ENCODE measurements around the gene AMBN.

Gene AMBN

GRCh38 chr4:70559924-70560323 is 32.1 kb upstream of the AMBN start:
- H2BK120ac ChIP-seq (ENCODE audit: insufficient read depth, low read length, poor library complexity) = no peak overlapping the region
- H3K4me1 ChIP-seq (ENCODE audit: control insufficient read depth in 1 of 2, insufficient read depth in 2 of 2, low read length in 2 of 2) = peaks cover 0 to 2% of the 10 kb centered on the region in 2 experiments
- no peak overlapping the region for H3K4me2 ChIP-seq (ENCODE audit: low read length)
- H4K12ac ChIP-seq (ENCODE audit: low read depth, low read length) = no peak overlapping the region
- no peaks in the 10 kb centered on the region for H3K36me3 ChIP-seq (ENCODE audit: control insufficient read depth in 1 of 2, insufficient read depth in 2 of 2, low read length in 2 of 2)
- no CpG with 5 or more reads among the region's 1 CpG for WGBS (ENCODE audit: extremely low coverage, insufficient coverage, insufficient read length)
- H3K4me3 ChIP-seq (ENCODE audit: low read depth, low read length) = no peak overlapping the region
- no peaks in the 10 kb centered on the region for H3K79me2 ChIP-seq (ENCODE audit: control insufficient read depth, insufficient read depth, low read length, poor library complexity)
- no peak overlapping the region for H3K23ac ChIP-seq (ENCODE audit: low read length)
- H3K4ac ChIP-seq (ENCODE audit: low read depth, low read length) = no peak overlapping the region
- H4K8ac ChIP-seq (ENCODE audit: low read depth, low read length) = no peak overlapping the region
- H2AK5ac ChIP-seq (ENCODE audit: low read length) = no peak overlapping the region
- H2BK12ac ChIP-seq (ENCODE audit: low read length) = no peak overlapping the region
- no peaks in the 10 kb centered on the region for H3K79me1 ChIP-seq (ENCODE audit: low read length)
- no peaks in the 10 kb centered on the region for H3K27me3 ChIP-seq (ENCODE audit: insufficient read depth, low read length)
- no peak overlapping the region for H4K91ac ChIP-seq (ENCODE audit: low read depth, low read length)
- no peak overlapping the region for H2AFZ ChIP-seq (ENCODE audit: insufficient read depth, low read length, poor library complexity)
- H3K14ac ChIP-seq (ENCODE audit: low read length) = no peak overlapping the region
- H2BK5ac ChIP-seq (ENCODE audit: low read depth, low read length, poor library complexity) = no peak overlapping the region
- H3K18ac ChIP-seq (ENCODE audit: low read length) = no peak overlapping the region
- H3K9ac ChIP-seq (ENCODE audit: low read length) = no peak overlapping the region
- H3K9me3 ChIP-seq (ENCODE audit: insufficient read depth, low read depth, low read length) = no peaks in the 10 kb centered on the region
- no peak overlapping the region for H3K27ac ChIP-seq (ENCODE audit: low read depth, low read length)
- no peak for DNase-seq

GRCh38 chr4:70564033-70564432 is 28.0 kb upstream of the AMBN start:
- no peak overlapping the region for H4K12ac ChIP-seq (ENCODE audit: low read depth, low read length)
- H4K8ac ChIP-seq (ENCODE audit: low read depth, low read length) = no peak overlapping the region
- no peaks in the 10 kb centered on the region for H3K79me1 ChIP-seq (ENCODE audit: low read length)
- H3K36me3 ChIP-seq (ENCODE audit: control insufficient read depth in 1 of 2, insufficient read depth in 2 of 2, low read length in 2 of 2) = no peaks in the 10 kb centered on the region
- DNase-seq = no peak
- H3K4me1 ChIP-seq (ENCODE audit: control insufficient read depth in 1 of 2, insufficient read depth in 2 of 2, low read length in 2 of 2) = peaks cover 0 to 2% of the 10 kb centered on the region in 2 experiments
- no peak overlapping the region for H2BK5ac ChIP-seq (ENCODE audit: low read depth, low read length, poor library complexity)
- H3K27ac ChIP-seq (ENCODE audit: low read depth, low read length) = no peak overlapping the region
- no peak overlapping the region for H3K18ac ChIP-seq (ENCODE audit: low read length)
- H3K9me3 ChIP-seq (ENCODE audit: insufficient read depth, low read depth, low read length) = no peaks in the 10 kb centered on the region
- no peak overlapping the region for H2AK5ac ChIP-seq (ENCODE audit: low read length)
- H3K4me3 ChIP-seq (ENCODE audit: low read depth, low read length) = no peak overlapping the region
- H3K27me3 ChIP-seq (ENCODE audit: insufficient read depth, low read length) = no peaks in the 10 kb centered on the region
- H3K14ac ChIP-seq (ENCODE audit: low read length) = no peak overlapping the region
- WGBS (ENCODE audit: extremely low coverage, insufficient coverage, insufficient read length) = no CpG with 5 or more reads among the region's 8 CpGs
- no peak overlapping the region for H2BK12ac ChIP-seq (ENCODE audit: low read length)
- H3K4me2 ChIP-seq (ENCODE audit: low read length) = no peak overlapping the region
- H4K91ac ChIP-seq (ENCODE audit: low read depth, low read length) = no peak overlapping the region
- no peak overlapping the region for H3K4ac ChIP-seq (ENCODE audit: low read depth, low read length)
- H3K9ac ChIP-seq (ENCODE audit: low read length) = no peak overlapping the region
- no peak overlapping the region for H2AFZ ChIP-seq (ENCODE audit: insufficient read depth, low read length, poor library complexity)
- H2BK120ac ChIP-seq (ENCODE audit: insufficient read depth, low read length, poor library complexity) = no peak overlapping the region
- no peak overlapping the region for H3K23ac ChIP-seq (ENCODE audit: low read length)
- no peaks in the 10 kb centered on the region for H3K79me2 ChIP-seq (ENCODE audit: control insufficient read depth, insufficient read depth, low read length, poor library complexity)

GRCh38 chr4:70570796-70571195 is 21.3 kb upstream of the AMBN start:
- H3K14ac ChIP-seq (ENCODE audit: low read length) = no peak overlapping the region
- H3K4me1 ChIP-seq (ENCODE audit: control insufficient read depth in 1 of 2, insufficient read depth in 2 of 2, low read length in 2 of 2) = peaks cover 11 to 13% of the 10 kb centered on the region in 2 experiments
- no peaks in the 10 kb centered on the region for H3K36me3 ChIP-seq (ENCODE audit: control insufficient read depth in 1 of 2, insufficient read depth in 2 of 2, low read length in 2 of 2)
- H3K4ac ChIP-seq (ENCODE audit: low read depth, low read length) = no peak overlapping the region
- no peak overlapping the region for H3K18ac ChIP-seq (ENCODE audit: low read length)
- no peak overlapping the region for H3K4me3 ChIP-seq (ENCODE audit: low read depth, low read length)
- no peak overlapping the region for H3K4me2 ChIP-seq (ENCODE audit: low read length)
- H3K9ac ChIP-seq (ENCODE audit: low read length) = no peak overlapping the region
- H4K91ac ChIP-seq (ENCODE audit: low read depth, low read length) = no peak overlapping the region
- H2BK5ac ChIP-seq (ENCODE audit: low read depth, low read length, poor library complexity) = no peak overlapping the region
- H3K79me1 ChIP-seq (ENCODE audit: low read length) = peaks cover 6% of the 10 kb centered on the region
- H4K12ac ChIP-seq (ENCODE audit: low read depth, low read length) = no peak overlapping the region
- no peak overlapping the region for H3K27ac ChIP-seq (ENCODE audit: low read depth, low read length)
- H4K8ac ChIP-seq (ENCODE audit: low read depth, low read length) = no peak overlapping the region
- no peaks in the 10 kb centered on the region for H3K79me2 ChIP-seq (ENCODE audit: control insufficient read depth, insufficient read depth, low read length, poor library complexity)
- no peaks in the 10 kb centered on the region for H3K27me3 ChIP-seq (ENCODE audit: insufficient read depth, low read length)
- no peak overlapping the region for H2AK5ac ChIP-seq (ENCODE audit: low read length)
- peaks cover 2% of the 10 kb centered on the region for H3K9me3 ChIP-seq (ENCODE audit: insufficient read depth, low read depth, low read length)
- WGBS (ENCODE audit: extremely low coverage, insufficient coverage, insufficient read length) = no CpG with 5 or more reads among the region's 2 CpGs
- no peak overlapping the region for H2AFZ ChIP-seq (ENCODE audit: insufficient read depth, low read length, poor library complexity)
- H2BK120ac ChIP-seq (ENCODE audit: insufficient read depth, low read length, poor library complexity) = no peak overlapping the region
- H3K23ac ChIP-seq (ENCODE audit: low read length) = no peak overlapping the region
- H2BK12ac ChIP-seq (ENCODE audit: low read length) = no peak overlapping the region
- no peak for DNase-seq

GRCh38 chr4:70571772-70572171 is 20.3 kb upstream of the AMBN start:
- Histone ChIP-seq H4K12ac (ENCODE audit: low read depth, low read length) (no peak overlapping the region), H2BK12ac (ENCODE audit: low read length) (no peak overlapping the region), H3K27ac (ENCODE audit: low read depth, low read length) (peak overlapping the region; percentile 71), H3K4me2 (ENCODE audit: low read length) (peak overlapping the region; percentile 46), H3K9me3 (ENCODE audit: insufficient read depth, low read depth, low read length) (peaks cover 2% of the 10 kb centered on the region), H2BK5ac (ENCODE audit: low read depth, low read length, poor library complexity) (no peak overlapping the region), H3K4me3 (ENCODE audit: low read depth, low read length) (no peak overlapping the region), H3K4ac (ENCODE audit: low read depth, low read length) (no peak overlapping the region), H3K79me2 (ENCODE audit: control insufficient read depth, insufficient read depth, low read length, poor library complexity) (no peaks in the 10 kb centered on the region), H4K8ac (ENCODE audit: low read depth, low read length) (no peak overlapping the region), H4K91ac (ENCODE audit: low read depth, low read length) (no peak overlapping the region), H3K27me3 (ENCODE audit: insufficient read depth, low read length) (no peaks in the 10 kb centered on the region), H3K36me3 (ENCODE audit: control insufficient read depth in 1 of 2, insufficient read depth in 2 of 2, low read length in 2 of 2) (no peaks in the 10 kb centered on the region), H3K18ac (ENCODE audit: low read length) (no peak overlapping the region), H3K14ac (ENCODE audit: low read length) (no peak overlapping the region), H3K9ac (ENCODE audit: low read length) (no peak overlapping the region), H2BK120ac (ENCODE audit: insufficient read depth, low read length, poor library complexity) (peak overlapping the region; percentile 8), H3K23ac (ENCODE audit: low read length) (no peak overlapping the region), H2AK5ac (ENCODE audit: low read length) (no peak overlapping the region), H3K79me1 (ENCODE audit: low read length) (peaks cover 9% of the 10 kb centered on the region), H3K4me1 (ENCODE audit: control insufficient read depth in 1 of 2, insufficient read depth in 2 of 2, low read length in 2 of 2) (peaks cover 11 to 13% of the 10 kb centered on the region in 2 experiments), H2AFZ (ENCODE audit: insufficient read depth, low read length, poor library complexity) (no peak overlapping the region)
- peak in 1 of 2 donors; percentile 36 for DNase-seq
- WGBS (ENCODE audit: extremely low coverage, insufficient coverage, insufficient read length) = no CpG with 5 or more reads among the region's 2 CpGs
